A549 (cell line): ENCODE results near the gene WDR82. TPM values are rescaled to one million over a fixed set of nuclear protein-coding genes. Genes with fewer than 3 reads are reported as not detected.

Experiments
- ATAC-seq, 2 experiments: fragments of 200-7000 bp in 1 of 2; fragments of >200 bp in 1 of 2; cut with Nextera tagmentation in 1 of 2; cut with Tn5 transposase in 1 of 2; 3 replicates each; pipeline versions ENCODE4 v1.8.0 to v1.9.1; 2018 to 2020; ENCODE audit warnings: mild to moderate bottlenecking in 1 of 2, moderate library complexity in 1 of 2
- CTCF ChIA-PET: fragments of 300-600 bp; sonication (Branson Sonifier 250); formaldehyde crosslinking; extraction: SDS; loops from one replicate; lab custom pipeline; 2021; ENCODE audit warnings: antibody characterized with exemption, inconsistent platforms; lab: Yijun Ruan, JAX
- POLR2A ChIA-PET: fragments of 350-600 bp; formaldehyde crosslinking; extraction: SDS; loops from one replicate; lab custom pipeline; 2021; ENCODE audit warnings: antibody characterized with exemption, inconsistent platforms; lab: Yijun Ruan, JAX
- DNase-seq, 2 experiments: peaks; one replicate each; pipeline versions ENCODE4 v3.0.0 to v3.0.0-alpha.2; 2011 to 2016; ENCODE audit warnings: low read depth in 1 of 2, low spot score in 1 of 2
- FAIRE-seq: peaks from 2 replicates; lab custom pipeline; 2011; peaks lifted over from hg19 to GRCh38; lab: Jason Lieb, UNC
- H3K27ac ChIP-seq, 2 experiments: fragments of >200 bp; sonication (Bioruptor Twin); formaldehyde crosslinking; 3 replicates each; pipeline ENCODE4 v1.5.1; 2016 to 2017
- H3K4me1 ChIP-seq: fragments of >200 bp; sonication (Bioruptor Twin); formaldehyde crosslinking; 3 replicates; pipeline ENCODE4 v1.6.1; 2016
- H3K4me2 ChIP-seq: fragments of >200 bp; sonication (Bioruptor Twin); formaldehyde crosslinking; 3 replicates; pipeline ENCODE4 v1.6.1; 2016
- H3K4me3 ChIP-seq: fragments of >200 bp; sonication (Bioruptor Twin); formaldehyde crosslinking; 3 replicates; pipeline ENCODE4 v1.5.1; 2016
- H3K9me3 ChIP-seq: fragments of >200 bp; sonication (Bioruptor Twin); formaldehyde crosslinking; 3 replicates; pipeline ENCODE4 v1.6.1; 2016
- ATOH8 ChIP-seq: fragments of 250-450 bp; sonication (Bioruptor Pico); IDR thresholded peaks from 2 replicates; pipeline ENCODE4 v1.5.0; 2020; ENCODE audit warnings: low read depth, mild to moderate bottlenecking, moderate library complexity
- CHD2 ChIP-seq: fragments of 150-350 bp; IDR thresholded peaks from 2 replicates; pipeline ENCODE4 v1.6.1; 2014; ENCODE audit warnings: low read length; ENCODE audit not compliant: partially characterized antibody
- EHMT2 ChIP-seq: fragments of 200-600 bp; sonication (generic); IDR thresholded peaks from 2 replicates; pipeline ENCODE4 v1.6.1; 2016; ENCODE audit warnings: antibody characterized with exemption, low read depth, mild to moderate bottlenecking, moderate library complexity
- EP300 ChIP-seq, 2 experiments: fragments of >200 bp; sonication (Bioruptor Twin); formaldehyde crosslinking; IDR thresholded peaks; 2 replicates in 1 of 2; 3 replicates in 1 of 2; pipeline ENCODE4 v1.6.1; 2016 to 2017
- ESRRA ChIP-seq: fragments of 150-350 bp; IDR thresholded peaks from 2 replicates; pipeline ENCODE4 v1.6.1; 2014; ENCODE audit warnings: mild to moderate bottlenecking, low read length, borderline replicate concordance
- GATA3 ChIP-seq: IDR thresholded peaks from 2 replicates; pipeline ENCODE4 v1.6.1; 2012; ENCODE audit warnings: borderline replicate concordance
- HMGXB4 ChIP-seq: fragments of 250-450 bp; sonication (Bioruptor Pico); IDR thresholded peaks from 2 replicates; pipeline ENCODE4 v1.5.0; 2021; ENCODE audit warnings: mild to moderate bottlenecking, moderate library complexity, borderline replicate concordance
- JUNB ChIP-seq: fragments of >200 bp; sonication (Bioruptor Twin); formaldehyde crosslinking; IDR thresholded peaks from 2 replicates; pipeline ENCODE4 v1.6.1; 2016
- KDM5A ChIP-seq: fragments of 200-600 bp; sonication (generic); IDR thresholded peaks from 2 replicates; pipeline ENCODE4 v1.6.1; 2016; ENCODE audit warnings: antibody characterized with exemption, mild to moderate bottlenecking
- MAFK ChIP-seq: fragments of 450-650 bp; IDR thresholded peaks from 2 replicates; pipeline ENCODE4 v1.6.1; 2014; ENCODE audit not compliant: partially characterized antibody
- NFE2L2 ChIP-seq: fragments of 150-350 bp; conservative IDR thresholded peaks from 2 replicates; pipeline ENCODE4 v1.6.1; 2014; ENCODE audit warnings: low read length
- NR3C1 ChIP-seq: fragments of >200 bp; sonication (Bioruptor Twin); formaldehyde crosslinking; IDR thresholded peaks from 3 replicates; pipeline ENCODE4 v1.6.1; 2017
- POLR2AphosphoS2 ChIP-seq: conservative IDR thresholded peaks from 2 replicates; pipeline ENCODE4 v1.6.1; 2012; ENCODE audit warnings: low read length, improper control_type of control experiment, inconsistent platforms
- REST ChIP-seq: fragments of 200-600 bp; sonication (generic); IDR thresholded peaks from 2 replicates; pipeline ENCODE4 v1.6.1; 2016; ENCODE audit warnings: antibody characterized with exemption, mild to moderate bottlenecking, moderate library complexity
- SMC3 ChIP-seq: fragments of >200 bp; sonication (Bioruptor Twin); formaldehyde crosslinking; IDR thresholded peaks from 3 replicates; pipeline ENCODE4 v1.6.1; 2018; ENCODE audit warnings: inconsistent platforms
- USF2 ChIP-seq: fragments of 450-650 bp; IDR thresholded peaks from 2 replicates; pipeline ENCODE4 v1.6.1; 2014; ENCODE audit warnings: antibody characterized with exemption
- WGBS: methylation state at CpG from one replicate; pipeline ENCODE4 v1.1.6; 2017; ENCODE audit errors: missing lambda C conversion rate; 5-methylcytosine and 5-hydroxymethylcytosine counted together
- polyA plus RNA-seq, 4 experiments: library from polyadenylated mRNA; depleted of rRNA in 3 of 4; stranded (reverse); fragments of >200 nt; fragmentation: RNase III in 1 of 4; extraction: RNeasy Plus Mini Kit Qiagen cat#74134 plus additional on column Dnase treatment in 1 of 4; gene quantifications; 2 replicates in 3 of 4; 3 replicates in 1 of 4; pipeline ENCODE4 v1.2.3, GENCODE V29; 2011 to 2017

WDR82 gene
- polyA plus RNA-seq, 2 of the 4 experiments (the other 2 are of a cell fraction): 50.6 to 52.7 TPM

GRCh38 chr3:52254608-52255007 is 23.8 kb downstream of the WDR82 start:
- ATAC-seq (no peak), DNase-seq (no peak), FAIRE-seq (no peak)
- H3K4me2 ChIP-seq: no peak overlapping the region
- CTCF ChIA-PET: no interaction called here
- H3K9me3 ChIP-seq: no peaks in the 10 kb centered on the region
- POLR2A ChIA-PET: no interaction called here
- H3K4me1 ChIP-seq: no peaks in the 10 kb centered on the region
- H3K27ac ChIP-seq: no peak overlapping the region
- TF ChIP-seq JUNB (no peak), ATOH8 (CRISPR knock-in tag) (no peak)
- WGBS: 94% methylated on average over 9 of the region's 9 CpGs
- H3K4me3 ChIP-seq: no peak overlapping the region

GRCh38 chr3:52253314-52254304 is 24.8 kb downstream of the WDR82 start:
- WGBS: 91% methylated on average over 9 of the region's 12 CpGs

More at GRCh38 chr3:52253314-52254304, 24.8 kb downstream of the WDR82 start:
- FAIRE-seq: no peak
- POLR2A ChIA-PET: interaction anchor here (0.6 kb wide), 1 partner anchor 24 kb away, joined by 3 read pairs; no protein-coding TSS in a partner anchor
- DNase-seq: no peak
- no peaks in the 10 kb centered on the region for H3K4me1 ChIP-seq
- H3K27ac ChIP-seq: no peak overlapping the region
- H3K4me2 ChIP-seq: no peak overlapping the region
- no peak for TF ChIP-seq POLR2AphosphoS2
- TF ChIP-seq ESRRA: no peak
- no peak for TF ChIP-seq CHD2
- TF ChIP-seq HMGXB4 (CRISPR knock-in tag): no peak
- TF ChIP-seq KDM5A: no peak
- no peak for TF ChIP-seq GATA3
- TF ChIP-seq REST: no peak
- TF ChIP-seq NFE2L2: no peak
- TF ChIP-seq NR3C1: no peak
- TF ChIP-seq SMC3: no peak
- no peak for TF ChIP-seq MAFK
- TF ChIP-seq EHMT2: no peak
- TF ChIP-seq USF2: no peak
- TF ChIP-seq EP300 (IDR thresholded peaks at IDR 0.05): no peak
- no peaks in the 10 kb centered on the region for H3K9me3 ChIP-seq
- H3K4me3 ChIP-seq: no peak overlapping the region
- ATAC-seq: no peak
- CTCF ChIA-PET: interaction anchor here (0.5 to 2.7 kb wide), 2 partner anchors 22 to 86 kb away, joined by 5 to 13 read pairs; no protein-coding TSS in a partner anchor
